Esophagus muscularis mucosa (tissue), 3 donors: ENCODE data around the gene TFE3.

Source experiments
- CTCF ChIP-seq, 3 experiments: fragments of 200-600 bp in 2 of 3; fragments of 450-650 bp in 1 of 3; sonication (generic) in 2 of 3; IDR thresholded peaks; one replicate each; pipeline ENCODE4 v1.5.1; 2017 to 2019; ENCODE audit warnings: antibody characterized with exemption in 3 of 3, mild to moderate bottlenecking in 2 of 3, moderate library complexity in 1 of 3
- EP300 ChIP-seq: sonication (generic); formaldehyde crosslinking; IDR thresholded peaks from one replicate; pipeline ENCODE4 v1.6.1; 2017; ENCODE audit warnings: antibody characterized with exemption

- TF ChIP-seq CTCF (IDR thresholded peaks at IDR 0.05), result no peak
- TF ChIP-seq EP300, result no peak
These were observed 3.4 kb downstream of the TFE3 start for GRCh38 chrX:49039598-49040375.
